ENCODE data around the gene CUL7. TPM values are rescaled to one million over a fixed set of nuclear protein-coding genes. Genes with fewer than 3 reads are reported as not detected.

CUL7 gene
- total and polyA plus RNA-seq, 2 of the 8 experiments (the other 6 are each of a cell fraction or from before 2014, with no cell fraction given): 10.8 to 15.0 TPM

GRCh38 chr6:43052225-43052841, 1.3 kb downstream of the CUL7 start:
- peaks cover 7% of the 10 kb centered on the region for H3K23me2 ChIP-seq (ENCODE audit: low read depth, low read length)
- H2BK5ac ChIP-seq (ENCODE audit: low read depth, low read length): 0 out of 2 replicates have a peak overlapping the region, but pooled peaks have one; percentile 92
- H3K79me1 ChIP-seq (ENCODE audit: low read depth, low read length): peaks cover 6% of the 10 kb centered on the region
- H2BK120ac ChIP-seq (replicated peaks; ENCODE audit: low read depth, low read length): no peak overlapping the region
- POLR2A ChIA-PET (ENCODE audit: partially characterized antibody): interaction anchor here (0.8 to 29.7 kb wide), 9 partner anchors 9 to 87 kb away, joined by 3 to 584 read pairs (median 3); partner anchors contain the start of genes KLHDC3, MEA1, PTK7 and RRP36
- no peaks in the 10 kb centered on the region for H3K27me3 ChIP-seq (replicated peaks in 1 of 4; ENCODE audit: control insufficient read depth in 3 of 4, extremely low read depth in 1 of 4, insufficient read depth in 3 of 4, low read length in 3 of 4)
- no peak overlapping the region for H3K23ac ChIP-seq (ENCODE audit: insufficient read length)
- peaks cover 1 to 4% of the 10 kb centered on the region in 2 experiments for H4K20me1 ChIP-seq (replicated peaks in 1 of 2; ENCODE audit: control insufficient read depth in 1 of 2, insufficient read depth in 2 of 2, low read length in 2 of 2)
- H3K36me3 ChIP-seq (ENCODE audit: control insufficient read depth in 2 of 4, insufficient read depth in 4 of 4, low read length in 3 of 4): peaks cover 5 to 26% (median 19%) of the 10 kb centered on the region in 4 experiments; a peak in 7 of 8 replicates
- H3K18ac ChIP-seq (ENCODE audit: extremely low read depth, low read length): no peak overlapping the region
- H2BK15ac ChIP-seq (ENCODE audit: low read length): no peak overlapping the region
- WGBS, 2 experiments (ENCODE audit: extremely low coverage in 1 of 2, insufficient coverage in 1 of 2, insufficient read length in 1 of 2, insufficient replicate concordance in 2 of 2, low coverage in 1 of 2, low lambda C conversion rate in 2 of 2, missing lambda C conversion rate in 1 of 2): 82% methylated on average over 18 of the region's 19 CpGs; no CpG with 5 or more reads in 1 of the 2 experiments
- H2AFZ ChIP-seq (ENCODE audit: low read length): no peak overlapping the region
- H2BK12ac ChIP-seq (ENCODE audit: low read depth, low read length): 0 out of 2 replicates have a peak overlapping the region, but pooled peaks have one; percentile 46
- H4K91ac ChIP-seq (replicated peaks; ENCODE audit: insufficient read length, low read length): peak overlapping the region; percentile 1
- H3K4me3 ChIP-seq (ENCODE audit: extremely low read depth in 1 of 4, insufficient read depth in 2 of 4, low read depth in 3 of 4, low read length in 4 of 4): peak overlapping the region; percentile 72 to 91 (median 78); a peak in 6 of 8 replicates
- DNase-seq (ENCODE audit: low read depth in 1 of 2, low spot score in 2 of 2): no peak
- H2AK5ac ChIP-seq (ENCODE audit: low read depth, low read length): peak overlapping the region; percentile 7; the same call in 1 of the 2 replicates
- FAIRE-seq: no peak
- H3K9me3 ChIP-seq (ENCODE audit: insufficient read depth in 2 of 2, low read depth in 1 of 2, low read length in 1 of 2): no peaks in the 10 kb centered on the region
- H2BK20ac ChIP-seq (ENCODE audit: low read length): no peak overlapping the region
- no peak overlapping the region; the same call in 1 of the 2 replicates for H4K8ac ChIP-seq (ENCODE audit: extremely low read depth, insufficient read depth, low read length)
- H3K9ac ChIP-seq (replicated peaks in 1 of 4; ENCODE audit: extremely low read depth in 1 of 4, low read depth in 3 of 4, low read length in 3 of 4): peak overlapping the region in 1 of 4 experiments; percentile 88; a peak in 1 of 7 replicates
- H3K4ac ChIP-seq (replicated peaks; ENCODE audit: insufficient read length, low read depth, low read length): peak overlapping the region; percentile 33
- peak overlapping the region; percentile 83 to 97 for H3K4me2 ChIP-seq (ENCODE audit: insufficient read depth in 1 of 2, low read depth in 2 of 2, low read length in 2 of 2)
- no peaks in the 10 kb centered on the region for H3K79me2 ChIP-seq (ENCODE audit: control insufficient read depth in 1 of 2, insufficient read depth in 2 of 2, low read length in 2 of 2)
- H3K27ac ChIP-seq (ENCODE audit: low read depth, low read length): no peak overlapping the region
- CTCF ChIA-PET (ENCODE audit: partially characterized antibody): interaction anchor here (0.6 to 1.2 kb wide), 2 partner anchors 30 to 74 kb away, joined by 3 read pairs; no protein-coding TSS in a partner anchor
- no peak overlapping the region for H3K14ac ChIP-seq (ENCODE audit: insufficient read length)
- H4K5ac ChIP-seq (ENCODE audit: insufficient read length, low read depth, low read length): no peak overlapping the region
- H3K56ac ChIP-seq (replicated peaks; ENCODE audit: insufficient read length, low read depth, low read length): no peak overlapping the region
- H3K4me1 ChIP-seq (replicated peaks in 1 of 4; ENCODE audit: control insufficient read depth in 3 of 4, insufficient read depth in 4 of 4, low read length in 3 of 4): peaks cover 0 to 10% (median 5%) of the 10 kb centered on the region in 4 experiments; a peak in 4 of 7 replicates
- TF ChIP-seq RXRA (IDR thresholded peaks at IDR 0.05; ENCODE audit: insufficient read depth, low read depth, low read length): no peak
- no peak for TF ChIP-seq EP300 (IDR thresholded peaks at IDR 0.05; ENCODE audit: borderline replicate concordance in 1 of 2, low read depth in 2 of 2, low read length in 2 of 2)
- no peak for TF ChIP-seq KDM1A (IDR thresholded peaks at IDR 0.05; ENCODE audit: borderline replicate concordance, low read length)
- TF ChIP-seq FOSL1 (IDR thresholded peaks at IDR 0.05; ENCODE audit: insufficient read depth, low read depth, low read length): no peak
- TF ChIP-seq EZH2 (IDR thresholded peaks at IDR 0.05; ENCODE audit: low read depth, low read length, severe bottlenecking): no peak
- no peak for TF ChIP-seq ASH2L (IDR thresholded peaks at IDR 0.05; ENCODE audit: low read length)
- no peak for TF ChIP-seq JUN (IDR thresholded peaks at IDR 0.05; ENCODE audit: low read depth, low read length)
- TF ChIP-seq RBBP5 (IDR thresholded peaks at IDR 0.05; ENCODE audit: borderline replicate concordance, low read depth, low read length): no peak
- TF ChIP-seq SP2 (IDR thresholded peaks at IDR 0.05; ENCODE audit: low read length): no peak
- TF ChIP-seq TAF1 (IDR thresholded peaks at IDR 0.05; ENCODE audit: low read depth, low read length): no peak
- TF ChIP-seq CBX8 (IDR thresholded peaks at IDR 0.05; ENCODE audit: borderline replicate concordance, low read depth, low read length): no peak
- no peak for TF ChIP-seq SP1 (IDR thresholded peaks at IDR 0.05; ENCODE audit: low read depth, low read length)
- TF ChIP-seq TBP (IDR thresholded peaks at IDR 0.05; ENCODE audit: low read depth, low read length): no peak
